A673 (cell line): ENCODE measurements around the gene C13orf46. TPM values are rescaled to one million over a fixed set of nuclear protein-coding genes. Genes with fewer than 3 reads are reported as not detected.

Experiments used
- BruUV-seq: library from RNA; stranded (reverse); fragments of 400-500 nt; replicated peaks from 2 replicates; lab custom pipeline; 2021; lab: Mats Ljungman, UMichigan
- CTCF ChIA-PET: fragments of 300-600 bp; sonication (Branson Sonifier 250); formaldehyde crosslinking; loops from one replicate; lab custom pipeline; 2022; ENCODE audit warnings: antibody characterized with exemption; lab: Charles Lee
- POLR2A ChIA-PET: fragments of 300-600 bp; sonication (Branson Sonifier 250); formaldehyde crosslinking; loops from one replicate; lab custom pipeline; 2022; ENCODE audit warnings: antibody characterized with exemption; ENCODE audit not compliant: low non-redundant PET; lab: Charles Lee
- DNase-seq: peaks from one replicate; pipeline ENCODE4 v3.0.0-alpha.2; 2015; ENCODE audit warnings: low spot score
- H3K27ac ChIP-seq: fragments of 200-600 bp; sonication (generic); 2 replicates; pipeline ENCODE4 v1.5.1; 2016; ENCODE audit warnings: mixed run types, low read depth, mild to moderate bottlenecking, mixed read lengths, antibody characterized with exemption, low read length; ENCODE audit not compliant: poor library complexity, severe bottlenecking
- H3K27me3 ChIP-seq: fragments of 200-600 bp; sonication (generic); replicated peaks from 2 replicates; pipeline ENCODE4 v1.6.1; 2017; ENCODE audit warnings: mixed run types, low read depth, mild to moderate bottlenecking, mixed read lengths, antibody characterized with exemption, low read length; ENCODE audit not compliant: insufficient read depth, poor library complexity
- H3K36me3 ChIP-seq: fragments of 200-600 bp; sonication (generic); 2 replicates; pipeline ENCODE4 v1.6.1; 2016; ENCODE audit warnings: mixed run types, mild to moderate bottlenecking, mixed read lengths, antibody characterized with exemption, low read length; ENCODE audit not compliant: insufficient read depth, poor library complexity, severe bottlenecking
- H3K4me1 ChIP-seq: fragments of 200-600 bp; sonication (generic); 2 replicates; pipeline ENCODE4 v1.6.1; 2017; ENCODE audit warnings: mixed run types, mild to moderate bottlenecking, mixed read lengths, antibody characterized with exemption, low read length; ENCODE audit not compliant: insufficient read depth, poor library complexity, severe bottlenecking
- H3K4me3 ChIP-seq: fragments of 200-600 bp; sonication (generic); 2 replicates; pipeline ENCODE4 v1.5.1; 2016; ENCODE audit warnings: low read depth, mixed run types, mild to moderate bottlenecking, mixed read lengths, low read length; ENCODE audit not compliant: poor library complexity, severe bottlenecking
- H3K9me3 ChIP-seq: fragments of 200-600 bp; sonication (generic); 2 replicates; pipeline ENCODE4 v1.6.1; 2016; ENCODE audit warnings: mixed run types, low read depth, mild to moderate bottlenecking, mixed read lengths, antibody characterized with exemption, low read length; ENCODE audit not compliant: poor library complexity, severe bottlenecking
- CTCF ChIP-seq: fragments of 300-800, 200-600 bp; sonication (generic); conservative IDR thresholded peaks from 2 replicates; pipeline ENCODE4 v1.5.1; 2017; ENCODE audit warnings: low read depth, mild to moderate bottlenecking, antibody characterized with exemption, low read length, moderate library complexity, mixed read lengths
- EZH2 ChIP-seq: fragments of 200-600 bp; sonication (generic); IDR thresholded peaks from 2 replicates; pipeline ENCODE4 v1.6.1; 2017; ENCODE audit warnings: borderline replicate concordance, low read depth, mild to moderate bottlenecking, mixed read lengths, antibody characterized with exemption, low read length; ENCODE audit not compliant: poor library complexity, severe bottlenecking
- intact Hi-C: fragments of 100-400 bp; cut with micrococcal nuclease; formaldehyde crosslinking; loops from one replicate; pipeline ENCODE4 v1.10.0; 2022; ENCODE audit not compliant: unreplicated experiment
- total RNA-seq: library from RNA; stranded (reverse); gene quantifications from 2 replicates; pipeline ENCODE4 v1.2.3, GENCODE V29; 2021

The C13orf46 gene
- total RNA-seq, 1 experiment from 2014 or later, result 3.6 TPM

GRCh38 chr13:113941571-113942191 lies 32.2 kb downstream of the C13orf46 start:
- H3K4me1 ChIP-seq, result no peaks in the 10 kb centered on the region
- no peak overlapping the region for H3K4me3 ChIP-seq
- TF ChIP-seq EZH2, result no peak
- TF ChIP-seq CTCF, result no peak
- no peaks in the 10 kb centered on the region for H3K9me3 ChIP-seq
- DNase-seq, result no peak
- no peaks in the 10 kb centered on the region for H3K27me3 ChIP-seq
- CTCF ChIA-PET, result no interaction called here
- no TSS peak for BruUV-seq
- POLR2A ChIA-PET, result no interaction called here
- no peak overlapping the region for H3K27ac ChIP-seq
- no peaks in the 10 kb centered on the region for H3K36me3 ChIP-seq
- intact Hi-C loops, result no loop called here

GRCh38 chr13:113939944-113940297 lies 34.0 kb downstream of the C13orf46 start:
- Histone ChIP-seq H3K27me3 (no peaks in the 10 kb centered on the region), H3K27ac (no peak overlapping the region), H3K4me1 (no peaks in the 10 kb centered on the region), H3K9me3 (no peaks in the 10 kb centered on the region), H3K36me3 (no peaks in the 10 kb centered on the region), H3K4me3 (no peak overlapping the region)
- TF ChIP-seq EZH2, result no peak
- no peak for TF ChIP-seq CTCF
- intact Hi-C loops, result no loop called here
- no TSS peak for BruUV-seq
- ChIA-PET POLR2A (no interaction called here), CTCF (no interaction called here)
- no peak for DNase-seq

GRCh38 chr13:113939129-113939943 lies 34.5 kb downstream of the C13orf46 start:
- no peak for DNase-seq
- no peaks in the 10 kb centered on the region for H3K27me3 ChIP-seq
- no peaks in the 10 kb centered on the region for H3K4me1 ChIP-seq
- no peak overlapping the region for H3K27ac ChIP-seq
- ChIA-PET POLR2A (no interaction called here), CTCF (no interaction called here)
- H3K36me3 ChIP-seq, result no peaks in the 10 kb centered on the region
- H3K4me3 ChIP-seq, result no peak overlapping the region
- BruUV-seq, result no TSS peak
- no peak for TF ChIP-seq CTCF
- no peak for TF ChIP-seq EZH2
- intact Hi-C loops, result no loop called here
- H3K9me3 ChIP-seq, result no peaks in the 10 kb centered on the region
